HG02610 (cell line): ENCODE results near the gene THOC7.
A peak's percentile ranks its signal among the peaks of the same experiment; 100 is the strongest.

Experiments used
- ATAC-seq: cut with Tn5 transposase; IDR thresholded peaks from one replicate; pipeline ENCODE4 v1.9.1; 2021; ENCODE audit warnings: mild to moderate bottlenecking, moderate library complexity; ENCODE audit not compliant: unreplicated experiment

THOC7 gene

DNA sequence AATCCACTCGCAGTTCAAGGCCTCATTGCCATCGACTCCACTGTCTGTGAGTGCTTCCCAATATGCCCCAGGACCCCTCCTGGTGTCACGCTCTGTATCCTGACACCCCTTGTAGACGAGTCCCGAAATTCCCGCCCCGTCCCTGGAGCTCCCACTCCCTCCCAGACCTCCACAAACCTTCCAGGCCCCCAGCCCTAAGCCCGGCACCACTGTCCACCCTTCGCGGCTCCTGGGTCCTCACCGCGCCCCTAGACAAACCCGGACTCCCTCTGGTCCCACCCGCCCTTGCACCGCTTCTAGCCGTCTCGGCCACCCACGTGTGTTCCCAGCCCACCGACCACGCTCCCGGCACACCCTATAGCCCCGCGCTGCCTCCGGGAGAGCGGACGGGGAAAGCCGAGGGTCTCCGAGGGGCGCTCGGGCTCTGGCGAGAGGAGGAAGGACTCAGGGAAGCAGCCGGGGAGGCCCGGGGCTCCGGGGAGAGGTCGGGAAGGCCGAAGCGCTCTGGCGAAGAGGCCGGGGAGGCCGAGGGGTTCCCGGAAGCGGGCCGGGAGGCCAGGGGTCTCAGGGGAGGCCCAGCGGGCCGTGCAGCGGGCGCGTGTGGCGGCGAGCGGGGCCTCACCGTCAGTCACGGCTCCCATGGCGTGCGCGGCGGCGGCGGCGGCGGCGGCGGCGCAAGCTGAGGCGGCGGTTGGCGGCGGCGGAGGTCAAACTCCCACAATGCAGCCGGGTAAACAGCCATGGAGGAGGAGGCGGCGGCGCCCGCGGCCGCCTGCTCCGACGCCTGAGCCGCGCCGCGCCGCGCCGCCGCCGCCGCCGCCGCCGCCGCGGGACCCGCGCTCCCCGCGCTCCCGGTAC lies at the start of gene THOC7, which contains the start of gene ATXN7:
THOC7 (minus strand) TSS at position 656 of the 858 bp plus-strand sequence; CDS start at position 641, 15 bp downstream.
ATXN7 (plus strand) TSS at position 718 of the 858 bp plus-strand sequence. CDS start 48,732 bp downstream, outside the sequence.
- peak; percentile 69 for ATAC-seq

DNA sequence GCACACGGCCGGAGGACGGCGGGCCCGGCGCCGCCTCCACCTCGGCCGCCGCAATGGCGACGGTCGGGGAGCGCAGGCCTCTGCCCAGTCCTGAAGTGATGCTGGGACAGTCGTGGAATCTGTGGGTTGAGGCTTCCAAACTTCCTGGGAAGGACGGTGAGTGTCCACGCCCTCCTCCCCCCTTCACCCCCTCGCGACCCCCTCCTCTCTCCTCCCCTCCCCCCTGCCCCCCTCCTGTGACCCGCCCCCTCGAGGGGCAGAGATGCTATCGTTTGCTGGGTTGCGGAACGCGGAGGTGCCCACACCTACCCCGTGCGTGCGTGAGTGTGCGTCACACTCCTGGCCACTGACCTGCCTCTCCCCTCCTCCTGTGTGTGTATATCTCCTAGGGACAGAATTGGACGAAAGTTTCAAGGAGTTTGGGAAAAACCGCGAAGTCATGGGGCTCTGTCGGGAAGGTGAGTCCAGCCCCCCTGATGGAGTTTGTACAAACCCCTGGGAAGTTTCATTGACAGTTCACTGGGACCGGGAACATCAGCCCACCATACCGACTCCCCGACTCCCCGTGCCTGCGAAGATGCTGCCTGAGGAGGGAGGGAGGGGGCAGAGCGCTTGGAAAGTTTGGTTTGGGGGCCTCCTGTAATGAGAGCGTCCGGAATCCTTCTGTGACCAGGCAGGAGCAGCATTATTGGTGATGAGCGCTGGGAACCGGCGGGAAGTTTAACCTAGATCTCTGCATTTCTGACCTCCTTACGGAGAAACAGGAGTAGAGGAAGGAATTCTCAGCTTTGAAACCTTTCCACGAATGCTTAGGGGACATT lies 49.4 kb upstream of the THOC7 start:
- ATAC-seq, result peak; percentile 11

DNA sequence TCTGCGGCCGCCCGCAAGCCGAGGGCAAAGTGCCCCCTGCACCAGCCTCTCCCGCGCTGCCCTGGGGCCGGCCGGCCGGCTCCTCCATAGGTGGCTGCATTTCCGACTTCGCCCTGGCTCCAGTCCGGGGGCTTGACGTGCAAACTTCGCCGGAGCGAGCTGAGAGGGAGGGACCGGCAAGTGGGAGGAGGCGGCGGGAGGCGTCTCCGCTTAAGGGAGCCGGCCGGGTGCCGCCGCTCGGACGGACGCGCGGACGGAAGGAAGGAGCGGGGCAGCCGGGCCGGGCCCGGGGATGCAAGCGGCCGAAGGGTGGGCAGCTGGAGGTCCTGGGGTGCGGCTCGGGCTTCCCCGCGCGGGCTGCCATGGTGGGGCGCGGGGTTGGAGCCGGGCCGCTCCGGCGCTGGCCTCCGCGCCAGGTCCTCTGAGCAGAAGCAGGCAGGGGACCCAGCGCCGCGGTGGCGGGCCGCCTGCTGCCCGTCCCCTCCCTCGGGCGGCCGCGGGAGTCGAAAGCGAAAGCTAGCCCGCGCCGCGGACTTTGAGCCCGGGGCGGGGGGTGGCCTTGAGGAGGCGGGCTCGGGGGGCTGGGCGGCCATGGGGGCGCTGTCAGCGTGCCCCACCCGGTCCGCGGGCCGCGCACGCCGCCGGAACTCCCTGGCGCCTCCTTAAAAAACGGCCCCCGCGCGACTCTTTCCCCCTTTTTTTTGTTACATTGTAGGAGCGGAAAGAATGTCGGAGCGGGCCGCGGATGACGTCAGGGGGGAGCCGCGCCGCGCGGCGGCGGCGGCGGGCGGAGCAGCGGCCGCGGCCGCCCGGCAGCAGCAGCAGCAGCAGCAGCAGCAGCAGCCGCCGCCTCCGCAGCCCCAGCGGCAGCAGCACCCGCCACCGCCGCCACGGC lies 48.5 kb upstream of the THOC7 start, which contains the start of gene SCAANT1:
SCAANT1 (minus strand) TSS at position 511 of the 895 bp plus-strand sequence.
- peak; percentile 82 for ATAC-seq

DNA sequence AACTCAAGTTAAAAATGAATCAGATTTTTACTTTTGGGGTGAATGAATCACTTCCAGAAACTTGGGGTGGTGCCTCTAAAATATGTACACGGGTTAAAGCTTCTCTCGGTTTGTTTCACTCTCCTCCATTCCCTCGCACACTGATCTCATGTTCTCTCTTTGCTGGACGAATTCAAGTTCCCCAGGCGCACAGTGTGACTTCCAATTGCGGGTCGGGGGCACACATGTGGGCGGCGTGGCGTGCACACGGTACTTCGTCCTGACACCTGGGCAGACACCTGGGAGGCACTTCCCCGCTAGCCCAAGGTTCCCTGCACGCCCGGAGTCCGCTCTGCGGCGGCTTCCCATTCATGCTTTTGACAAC lies 47.9 kb upstream of the THOC7 start:
- ATAC-seq, result peak; percentile 25

DNA sequence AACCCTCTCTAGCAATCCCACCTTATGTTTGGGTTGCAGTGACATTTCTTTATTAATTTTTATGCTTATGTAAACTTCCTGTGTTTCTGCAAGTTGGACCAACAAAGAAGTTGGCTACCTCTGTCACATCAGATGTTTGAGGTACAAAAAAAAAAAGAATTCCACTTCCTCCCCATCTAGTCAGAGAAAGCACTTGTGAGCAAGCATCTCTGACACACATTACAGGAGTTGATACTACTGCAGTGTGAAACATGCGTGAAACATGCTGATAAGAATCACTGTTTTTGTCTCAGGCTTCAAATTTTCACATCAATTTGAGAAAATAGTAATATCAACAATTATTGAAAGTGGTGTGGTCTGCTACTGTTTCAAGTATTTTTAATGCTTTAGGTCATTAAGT lies 47.3 kb upstream of the THOC7 start:
- ATAC-seq, result no peak

DNA sequence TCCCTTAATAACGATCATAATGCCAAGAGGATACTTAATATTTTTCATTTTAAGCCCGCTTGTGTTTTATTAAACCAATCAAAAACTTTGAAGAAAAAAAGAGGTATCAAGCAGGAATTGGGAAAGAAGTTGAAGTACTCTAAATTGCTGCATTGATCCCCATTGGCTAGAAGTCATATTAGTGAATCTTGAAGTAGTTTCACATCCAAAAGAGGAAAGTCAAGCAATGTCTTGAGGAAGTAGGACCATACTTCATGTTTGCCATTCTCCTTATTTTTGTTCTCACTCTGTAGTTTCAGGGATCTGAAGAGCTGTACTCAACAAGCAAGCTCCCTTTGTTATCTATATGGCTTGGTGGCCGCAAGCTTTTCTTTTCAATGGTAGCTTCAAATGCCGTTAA lies 46.4 kb upstream of the THOC7 start:
- ATAC-seq, result no peak

DNA sequence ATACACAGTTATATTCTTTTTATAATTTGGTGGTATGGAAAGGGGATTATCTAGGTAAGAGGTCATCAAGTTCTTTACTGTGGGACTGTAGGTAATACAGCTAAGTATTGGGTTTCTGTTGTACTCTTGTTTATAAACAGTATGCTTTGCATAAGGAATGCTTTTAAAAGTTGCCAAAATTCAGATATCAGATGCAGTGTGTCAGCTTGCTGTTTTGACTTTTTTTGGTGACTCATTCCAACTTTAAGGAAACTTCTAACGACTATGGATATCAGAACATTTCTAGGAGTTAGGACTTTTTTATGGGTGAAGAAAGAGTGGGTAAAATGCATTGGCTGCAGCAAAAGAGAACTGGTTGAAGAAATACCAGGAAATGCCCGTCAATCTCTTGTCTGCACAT lies 45.8 kb upstream of the THOC7 start:
- ATAC-seq, result no peak

DNA sequence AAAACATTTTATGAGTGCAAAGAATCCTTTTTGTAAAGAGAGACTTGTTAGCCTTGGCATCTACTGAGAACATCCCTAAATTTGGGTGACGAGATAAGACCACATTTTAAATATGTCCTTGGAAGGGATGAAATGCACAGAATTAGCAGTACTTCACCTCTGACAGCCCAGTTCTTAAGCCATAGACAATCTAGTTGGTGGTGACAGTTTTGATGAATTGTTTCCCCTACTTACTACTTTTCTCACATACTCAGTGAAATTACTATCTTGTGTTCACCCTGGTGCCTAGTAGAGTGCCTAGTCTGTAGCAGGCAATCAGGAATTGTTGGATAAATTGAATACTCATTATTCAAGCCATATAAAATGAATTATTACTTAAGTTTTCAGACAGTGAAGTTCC lies 45.2 kb upstream of the THOC7 start:
- ATAC-seq, result no peak

DNA sequence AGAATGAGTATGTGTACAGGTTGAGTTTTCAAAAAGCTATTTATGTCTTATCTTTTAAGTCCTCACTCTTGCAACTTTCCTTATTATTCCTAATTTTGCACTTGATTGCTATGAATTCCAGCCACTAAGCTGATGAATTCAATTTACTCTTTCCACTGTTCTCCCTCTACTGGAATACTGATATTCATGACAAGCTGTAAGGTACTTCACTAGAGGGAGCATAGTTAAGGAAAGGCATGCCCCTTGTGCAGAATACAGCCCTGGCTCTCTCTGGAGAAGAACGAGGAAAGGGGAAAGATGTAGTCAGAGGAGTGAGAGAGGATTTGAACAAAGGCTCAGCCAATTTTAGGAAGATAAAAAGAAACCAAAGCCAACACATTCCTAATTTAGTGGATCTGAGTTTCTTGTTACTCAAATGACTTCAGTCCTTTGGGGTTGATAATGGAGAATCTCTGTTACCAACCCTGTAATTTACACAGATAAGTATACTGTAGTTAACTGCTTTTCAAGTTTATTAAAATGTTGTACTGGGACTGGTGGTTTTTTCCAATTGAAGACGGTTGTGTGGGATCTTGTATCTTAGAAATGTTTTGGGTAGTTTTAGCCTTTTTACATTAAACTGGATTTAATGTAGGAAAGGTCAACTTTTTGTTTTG lies 44.6 kb upstream of the THOC7 start:
- no peak for ATAC-seq

DNA sequence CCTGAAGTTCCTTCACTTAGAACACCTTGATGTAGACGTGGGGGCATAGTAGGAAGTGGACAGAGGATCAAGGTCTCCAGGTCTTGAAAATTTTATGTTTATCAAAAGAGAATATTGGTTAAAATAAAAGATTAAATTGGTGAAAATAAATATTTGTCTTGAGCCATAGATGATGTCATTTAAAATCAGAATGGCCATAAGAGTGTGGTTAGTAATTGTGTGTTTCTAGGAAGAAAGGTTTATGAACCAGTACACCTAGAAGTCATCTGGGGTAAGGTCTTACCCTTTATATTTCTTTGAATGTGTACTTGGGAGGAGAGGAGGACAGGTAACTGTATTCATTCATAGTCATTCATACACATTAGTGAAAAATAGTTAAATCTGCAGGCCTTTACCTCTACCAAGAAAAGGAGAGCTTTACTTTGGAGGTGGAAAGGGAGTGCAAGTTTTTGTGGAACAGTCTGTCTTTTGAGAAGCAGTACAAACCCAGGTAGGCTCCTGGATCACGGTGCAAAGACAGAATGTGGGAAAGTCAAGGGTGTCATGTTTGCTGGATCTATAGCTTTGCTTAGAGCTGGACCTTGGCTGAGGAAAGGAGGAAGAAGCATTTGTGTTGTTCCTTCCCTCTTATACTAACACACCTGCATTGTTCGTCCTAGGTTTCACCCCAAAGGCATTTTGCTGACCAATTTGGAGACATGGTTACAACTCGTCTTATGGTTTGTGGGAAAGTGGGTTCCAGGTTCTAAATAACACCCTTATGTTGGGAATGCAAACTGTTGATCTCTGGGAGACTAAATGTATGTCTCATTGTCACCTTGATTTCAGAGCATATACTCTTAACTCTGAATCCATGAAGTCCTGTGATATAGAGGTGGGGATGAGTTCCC lies 42.4 kb upstream of the THOC7 start:
- no peak for ATAC-seq

DNA sequence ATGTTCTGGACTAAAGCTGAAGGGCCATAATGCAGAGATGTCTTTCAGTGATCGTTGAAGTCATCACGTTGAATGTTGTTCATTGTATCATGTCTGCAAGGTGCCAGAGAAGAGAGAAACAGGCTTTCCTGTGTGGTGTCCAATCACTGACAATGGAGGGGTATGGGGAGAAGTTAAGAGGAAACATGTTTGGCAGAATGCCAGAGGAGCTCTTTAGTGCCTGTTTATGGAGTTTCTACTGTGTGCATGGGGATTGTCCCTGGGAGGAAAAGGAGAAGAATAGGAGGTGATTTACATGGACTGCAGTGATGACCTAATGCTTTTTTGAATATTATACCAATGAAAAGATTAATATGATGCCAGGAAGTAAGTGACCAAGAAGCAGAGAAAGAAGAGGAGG lies 36.9 kb upstream of the THOC7 start:
- ATAC-seq, result no peak

DNA sequence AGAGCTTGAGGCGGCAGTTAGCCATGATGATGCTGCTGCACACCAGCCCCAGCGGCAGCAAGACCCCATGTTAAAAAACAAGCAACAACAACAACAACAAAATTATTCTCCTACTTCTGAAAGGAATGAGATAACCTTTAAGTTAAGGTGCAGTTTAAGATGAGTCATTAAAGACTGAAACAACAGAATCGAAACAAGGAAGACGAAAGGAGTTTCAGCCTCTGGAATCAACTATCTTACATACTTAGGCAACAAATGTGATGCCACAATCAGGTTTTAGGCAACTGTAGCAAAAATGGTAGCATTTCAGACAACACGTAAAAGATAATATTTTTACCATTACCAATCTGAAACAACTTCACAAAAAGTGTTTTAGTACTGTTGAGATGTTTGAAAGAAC lies 36.4 kb upstream of the THOC7 start:
- no peak for ATAC-seq

DNA sequence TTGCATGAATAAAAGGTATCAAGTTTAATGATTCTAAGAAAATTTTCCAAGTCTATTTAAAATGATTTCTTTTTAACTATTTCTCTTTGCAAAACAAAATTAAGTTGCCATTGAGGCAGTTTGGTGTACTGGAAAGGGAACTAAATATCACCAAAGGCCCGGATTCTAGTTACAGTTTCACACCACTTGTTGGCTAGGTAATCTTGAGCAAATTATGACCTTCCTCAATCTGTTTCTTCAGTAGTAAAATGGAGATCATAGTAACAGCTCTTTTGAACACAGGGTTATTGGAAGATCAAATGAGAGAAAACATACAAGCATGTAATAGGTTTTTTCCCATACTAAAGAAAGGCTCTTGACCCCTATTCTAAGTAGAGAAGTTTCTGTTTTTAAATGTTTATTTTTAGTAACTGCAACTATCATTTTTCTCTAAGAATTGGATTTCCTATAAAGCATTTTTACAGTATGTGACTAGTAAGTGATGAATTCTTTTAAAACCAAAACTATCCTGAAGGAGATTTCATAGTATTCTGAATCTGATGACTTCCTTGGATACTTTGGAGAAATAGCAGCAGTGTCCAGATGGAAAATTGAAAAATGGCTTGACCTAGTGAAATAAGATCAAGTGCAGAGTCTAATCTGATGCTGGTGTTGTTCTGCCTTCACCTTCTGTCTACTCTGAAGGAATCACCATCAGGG lies 32.9 kb upstream of the THOC7 start:
- ATAC-seq, result no peak

DNA sequence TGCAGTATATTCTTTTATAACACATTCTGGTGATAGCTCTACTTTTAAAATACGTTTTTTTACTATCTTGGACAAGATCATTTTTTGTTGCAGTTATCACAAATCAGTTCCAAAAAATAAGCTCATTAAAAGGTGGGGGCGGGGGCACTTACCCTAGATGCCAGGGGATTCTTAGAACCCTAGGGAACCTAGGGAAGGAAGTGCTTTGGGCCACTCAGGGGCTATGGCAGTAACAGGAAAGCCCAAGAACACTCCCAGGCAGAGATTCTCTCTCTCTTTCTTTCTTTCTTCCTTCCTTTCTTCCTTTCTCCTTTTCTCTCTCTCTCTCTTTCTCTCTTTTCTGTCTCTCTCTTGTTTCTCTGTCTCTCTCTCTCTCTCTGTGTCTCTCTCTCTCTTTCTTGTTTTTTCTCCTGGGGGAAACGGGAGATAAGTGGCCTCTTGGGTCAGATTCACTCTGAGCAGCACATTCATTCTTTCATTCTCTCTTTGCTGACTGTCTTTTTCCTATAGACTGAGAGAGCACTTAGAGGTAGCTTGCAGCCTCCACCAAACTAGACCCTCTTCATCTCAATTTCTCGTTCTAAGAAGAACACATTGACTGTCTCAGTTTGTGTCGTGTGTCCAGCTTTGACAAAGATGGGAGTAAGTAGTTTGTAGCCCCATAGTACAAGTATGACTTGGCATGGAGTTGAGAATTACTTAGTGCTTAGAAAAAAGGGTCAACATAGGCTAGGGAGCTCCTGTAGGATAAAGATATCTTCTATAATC lies 32.0 kb upstream of the THOC7 start:
- peak; percentile 43 for ATAC-seq

DNA sequence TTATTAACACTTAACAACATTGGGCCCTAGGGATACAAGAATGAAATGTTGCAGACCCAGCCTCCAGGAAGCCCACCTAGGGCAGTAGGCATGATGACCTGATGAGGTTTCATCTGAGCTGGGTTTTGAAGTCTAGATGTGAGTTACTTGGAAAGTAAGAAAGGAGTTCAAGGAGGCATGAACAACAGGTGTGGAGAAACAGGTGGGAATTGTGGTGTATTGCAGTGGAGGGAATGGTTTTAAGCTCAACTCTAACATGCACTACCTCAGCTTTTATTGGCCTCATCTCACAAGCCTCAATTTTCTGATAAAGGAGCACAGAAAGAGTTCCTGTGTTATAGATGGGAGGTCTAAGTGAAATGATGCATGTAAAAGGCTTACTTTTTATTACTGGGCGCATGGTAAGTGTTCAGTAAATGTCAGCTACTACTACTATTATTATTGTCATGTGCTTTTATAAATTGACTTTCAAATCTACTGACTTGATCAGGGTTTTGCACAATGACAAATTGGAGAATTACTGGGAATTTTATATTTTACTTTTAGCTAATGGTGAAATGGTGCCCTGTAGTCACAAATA lies 29.3 kb upstream of the THOC7 start:
- ATAC-seq, result no peak

DNA sequence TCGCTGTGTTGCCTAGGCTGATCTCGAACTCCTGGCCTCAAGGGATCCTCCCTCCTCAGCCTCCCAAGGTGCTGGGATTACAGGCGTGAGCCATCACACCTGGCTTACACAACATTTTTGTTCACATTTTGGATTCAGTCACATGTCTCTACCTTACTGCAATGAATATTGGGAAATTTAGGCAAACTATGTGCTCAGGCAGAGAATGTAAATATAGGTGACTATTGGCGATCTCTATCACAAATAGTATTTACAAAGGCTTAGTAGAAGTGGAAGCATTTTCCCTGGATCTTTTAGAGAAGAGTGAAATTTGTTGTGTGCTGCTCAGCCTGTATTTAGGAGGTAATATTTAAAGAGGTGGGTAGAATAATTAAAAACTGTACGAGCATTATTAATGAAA lies 27.9 kb upstream of the THOC7 start:
- no peak for ATAC-seq

DNA sequence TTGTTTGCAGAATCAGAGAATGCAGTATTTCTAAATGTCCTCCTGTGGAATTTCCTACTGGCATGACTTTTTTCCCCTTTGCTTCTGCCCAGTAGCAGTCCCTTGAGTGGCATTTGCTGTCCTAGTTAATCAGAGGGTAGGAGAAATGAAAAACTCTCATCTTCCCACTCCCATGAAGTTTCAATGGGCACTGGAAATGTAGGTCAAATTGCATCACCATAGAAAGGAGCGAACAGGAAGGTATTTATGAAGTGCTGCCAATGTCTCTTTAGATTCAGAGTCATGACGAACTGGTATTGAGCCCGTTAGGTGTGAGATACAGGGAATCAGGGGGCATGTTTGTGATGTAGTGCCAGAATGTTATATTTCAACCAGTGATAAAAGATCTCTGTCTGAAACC lies 23.3 kb upstream of the THOC7 start:
- ATAC-seq, result no peak

DNA sequence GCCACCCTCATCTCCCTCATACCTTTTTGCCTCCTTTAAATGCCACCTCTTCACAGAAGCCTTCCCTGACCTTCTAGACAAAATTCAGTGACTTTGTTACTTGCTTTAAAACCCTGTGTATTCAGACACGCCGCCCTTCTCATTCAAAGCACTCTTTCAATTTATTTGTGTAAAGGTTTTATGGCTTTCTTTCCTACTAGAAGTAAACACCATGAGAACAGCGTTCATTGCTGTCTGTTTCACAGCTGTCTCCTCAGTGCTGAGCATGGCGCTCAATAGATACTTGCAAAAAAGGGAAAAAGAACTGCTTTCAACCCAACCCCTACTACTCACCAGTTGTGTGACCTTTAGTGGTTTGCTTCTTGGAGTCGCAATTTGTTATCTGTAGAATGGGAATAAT lies 17.0 kb upstream of the THOC7 start:
- no peak for ATAC-seq
